Trophoblast cell (in vitro differentiated cells and primary cell): Measurements from ENCODE around the gene GATA5.
A peak's percentile ranks its signal among the peaks of the same experiment; 100 is the strongest.

ENCODE experiments used
- DNase-seq, 2 donors: peaks; one replicate each; pipeline ENCODE4 v3.0.0-alpha.2; 2016
- H2AFZ ChIP-seq: 2 replicates; pipeline ENCODE4 v1.6.1; 2013; ENCODE audit warnings: low read length, moderate library complexity, mild to moderate bottlenecking; ENCODE audit not compliant: insufficient read depth, poor library complexity
- H2AK5ac ChIP-seq: 2 replicates; pipeline ENCODE4 v1.6.1; 2013; ENCODE audit warnings: mild to moderate bottlenecking, low read length
- H2BK120ac ChIP-seq: 2 replicates; pipeline ENCODE4 v1.6.1; 2013; ENCODE audit warnings: low read length, mild to moderate bottlenecking, moderate library complexity; ENCODE audit not compliant: insufficient read depth, poor library complexity
- H2BK12ac ChIP-seq: 2 replicates; pipeline ENCODE4 v1.6.1; 2013; ENCODE audit warnings: mild to moderate bottlenecking, low read length, moderate library complexity
- H2BK5ac ChIP-seq: 2 replicates; pipeline ENCODE4 v1.6.1; 2013; ENCODE audit warnings: low read length, low read depth, moderate library complexity, mild to moderate bottlenecking; ENCODE audit not compliant: poor library complexity
- H3K14ac ChIP-seq: 2 replicates; pipeline ENCODE4 v1.6.1; 2013; ENCODE audit warnings: mild to moderate bottlenecking, low read length
- H3K18ac ChIP-seq: 2 replicates; pipeline ENCODE4 v1.6.1; 2013; ENCODE audit warnings: mild to moderate bottlenecking, low read length
- H3K23ac ChIP-seq: 2 replicates; pipeline ENCODE4 v1.6.1; 2013; ENCODE audit warnings: low read length
- H3K27ac ChIP-seq: 2 replicates; pipeline ENCODE4 v1.5.1; 2013; ENCODE audit warnings: low read depth, mild to moderate bottlenecking, inconsistent platforms, low read length, moderate library complexity
- H3K27me3 ChIP-seq: 2 replicates; pipeline ENCODE4 v1.6.1; 2013; ENCODE audit warnings: inconsistent platforms, mild to moderate bottlenecking, low read length, moderate library complexity; ENCODE audit not compliant: insufficient read depth
- H3K36me3 ChIP-seq, 2 experiments: 1 replicate in 1 of 2; 2 replicates in 1 of 2; pipeline ENCODE4 v1.6.1; 2013; ENCODE audit warnings: low read length in 2 of 2, mild to moderate bottlenecking in 2 of 2, moderate library complexity in 1 of 2; ENCODE audit not compliant: insufficient read depth in 2 of 2, control insufficient read depth in 1 of 2
- H3K4ac ChIP-seq: 2 replicates; pipeline ENCODE4 v1.6.1; 2013; ENCODE audit warnings: low read depth, mild to moderate bottlenecking, low read length, moderate library complexity
- H3K4me1 ChIP-seq, 2 experiments: 1 replicate in 1 of 2; 2 replicates in 1 of 2; pipeline ENCODE4 v1.6.1; 2013; ENCODE audit warnings: low read length in 2 of 2, mild to moderate bottlenecking in 2 of 2, moderate library complexity in 1 of 2; ENCODE audit not compliant: insufficient read depth in 2 of 2, control insufficient read depth in 1 of 2
- H3K4me2 ChIP-seq: 2 replicates; pipeline ENCODE4 v1.6.1; 2013; ENCODE audit warnings: inconsistent platforms, mild to moderate bottlenecking, low read length, moderate library complexity
- H3K4me3 ChIP-seq: 2 replicates; pipeline ENCODE4 v1.5.1; 2013; ENCODE audit warnings: mild to moderate bottlenecking, low read depth, low read length, inconsistent platforms
- H3K79me1 ChIP-seq: one replicate; pipeline ENCODE4 v1.6.1; 2013; ENCODE audit warnings: low read length
- H3K79me2 ChIP-seq: 2 replicates; pipeline ENCODE4 v1.6.1; 2013; ENCODE audit warnings: low read length, mild to moderate bottlenecking; ENCODE audit not compliant: control insufficient read depth, insufficient read depth, poor library complexity
- H3K9ac ChIP-seq: 2 replicates; pipeline ENCODE4 v1.6.1; 2013; ENCODE audit warnings: mild to moderate bottlenecking, low read length
- H3K9me3 ChIP-seq: 2 replicates; pipeline ENCODE4 v1.6.1; 2013; ENCODE audit warnings: low read depth, mild to moderate bottlenecking, control low read depth, inconsistent platforms, low read length; ENCODE audit not compliant: insufficient read depth
- H4K12ac ChIP-seq: 2 replicates; pipeline ENCODE4 v1.6.1; 2013; ENCODE audit warnings: low read depth, mild to moderate bottlenecking, low read length, moderate library complexity
- H4K8ac ChIP-seq: 2 replicates; pipeline ENCODE4 v1.6.1; 2013; ENCODE audit warnings: low read depth, mild to moderate bottlenecking, low read length, moderate library complexity
- H4K91ac ChIP-seq: one replicate; pipeline ENCODE4 v1.6.1; 2013; ENCODE audit warnings: low read depth, mild to moderate bottlenecking, low read length, moderate library complexity
- WGBS: extraction: QIAGEN DNeasy Blood & Tissue Kit; methylation state at CpG from one replicate; pipeline ENCODE4 v1.1.7; 2013; ENCODE audit warnings: missing lambda C conversion rate; ENCODE audit not compliant: insufficient read length, insufficient coverage; ENCODE audit errors: extremely low coverage; 5-methylcytosine and 5-hydroxymethylcytosine counted together

The GATA5 gene

DNA sequence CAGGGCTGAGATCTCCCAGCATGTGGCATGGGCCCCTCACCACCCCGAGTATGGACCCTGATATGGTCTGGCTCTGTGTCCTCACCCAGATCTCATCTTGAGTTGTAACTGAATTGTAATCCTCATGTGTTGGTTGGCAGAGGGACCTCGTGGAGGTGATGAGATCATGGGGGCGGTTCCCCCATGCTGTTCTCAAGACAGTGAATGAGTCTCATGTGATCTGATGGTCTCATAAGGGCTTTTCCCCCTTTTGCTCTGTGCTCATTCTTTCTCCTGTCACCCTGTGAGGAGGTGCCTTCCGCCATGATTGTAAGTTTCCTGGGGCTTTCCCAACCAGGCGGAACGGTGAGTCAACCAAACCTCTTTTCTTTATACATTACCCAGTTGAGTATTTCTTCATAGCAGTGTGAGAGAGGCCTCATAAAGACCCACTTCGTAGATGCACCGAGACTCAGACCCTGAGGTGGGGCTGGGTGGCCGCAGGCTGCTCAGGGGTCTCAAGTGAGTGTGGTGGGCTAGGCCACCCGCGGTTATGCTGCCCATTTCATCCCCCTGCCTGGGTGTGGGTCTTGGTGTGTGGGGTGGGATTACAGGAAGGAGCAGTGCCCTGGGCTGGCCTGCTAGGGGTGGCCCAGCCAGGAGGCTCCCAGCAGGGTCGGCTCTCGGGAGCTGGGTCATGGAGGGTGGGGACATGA lies 26.2 kb upstream of the GATA5 start:
- peaks cover 8% of the 10 kb centered on the region for H3K9me3 ChIP-seq
- no peak overlapping the region for H3K23ac ChIP-seq
- H4K8ac ChIP-seq = no peak overlapping the region
- H3K79me1 ChIP-seq = no peaks in the 10 kb centered on the region
- peaks cover 4% of the 10 kb centered on the region for H3K27me3 ChIP-seq
- no peak overlapping the region for H2AK5ac ChIP-seq
- no peak overlapping the region for H3K4me2 ChIP-seq
- no CpG with 5 or more reads among the region's 13 CpGs for WGBS
- H2BK5ac ChIP-seq = no peak overlapping the region
- H3K4me3 ChIP-seq = no peak overlapping the region
- H3K79me2 ChIP-seq = no peaks in the 10 kb centered on the region
- H3K14ac ChIP-seq = no peak overlapping the region
- no peaks in the 10 kb centered on the region for H3K4me1 ChIP-seq
- H3K4ac ChIP-seq = no peak overlapping the region
- no peak overlapping the region for H2BK12ac ChIP-seq
- H2BK120ac ChIP-seq = no peak overlapping the region
- no peaks in the 10 kb centered on the region for H3K36me3 ChIP-seq
- no peak overlapping the region for H3K18ac ChIP-seq
- no peak overlapping the region for H4K12ac ChIP-seq
- peak; percentile 37 to 44 for DNase-seq
- H3K27ac ChIP-seq = no peak overlapping the region
- H2AFZ ChIP-seq = no peak overlapping the region
- H4K91ac ChIP-seq = no peak overlapping the region
- H3K9ac ChIP-seq = no peak overlapping the region

DNA sequence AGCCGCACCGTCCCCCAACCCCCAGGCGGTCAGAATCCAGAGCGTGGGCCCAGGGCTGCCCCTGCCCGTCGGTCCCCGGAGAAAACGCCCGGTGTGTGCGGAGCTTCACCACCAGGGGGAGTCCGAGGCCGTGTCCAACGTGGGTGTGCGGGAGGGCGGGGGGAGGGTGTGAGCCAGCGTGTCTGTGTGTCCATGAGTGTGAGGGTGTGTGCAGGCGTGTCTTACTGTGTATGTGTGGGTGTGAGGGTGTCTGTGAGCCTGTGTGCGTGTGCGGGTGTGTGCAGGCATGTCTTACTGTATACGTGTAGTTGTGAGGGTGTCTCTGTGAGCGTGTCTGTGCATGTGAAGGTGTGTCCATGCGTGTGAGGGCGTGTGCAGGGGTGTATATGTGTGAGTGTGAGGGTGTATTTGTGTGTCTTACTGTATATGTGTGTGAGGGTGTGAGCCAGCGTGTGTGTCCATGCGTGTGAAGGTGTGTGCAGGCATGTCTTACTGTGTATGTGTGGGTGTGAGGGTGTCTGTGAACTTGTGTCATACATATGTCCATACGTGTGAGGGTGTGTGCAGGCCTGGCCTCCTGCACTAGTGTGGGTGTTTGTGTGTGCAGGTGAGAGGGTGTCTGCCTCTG lies 24.6 kb upstream of the GATA5 start:
- H3K14ac ChIP-seq = no peak overlapping the region
- peaks cover 4% of the 10 kb centered on the region for H3K27me3 ChIP-seq
- H3K9me3 ChIP-seq = peaks cover 8% of the 10 kb centered on the region
- no peaks in the 10 kb centered on the region for H3K79me1 ChIP-seq
- no peak overlapping the region for H2BK5ac ChIP-seq
- H2BK12ac ChIP-seq = no peak overlapping the region
- no peaks in the 10 kb centered on the region for H3K36me3 ChIP-seq
- no peak overlapping the region for H3K27ac ChIP-seq
- no peak overlapping the region for H3K4me3 ChIP-seq
- no peak overlapping the region for H3K23ac ChIP-seq
- H3K4me1 ChIP-seq = no peaks in the 10 kb centered on the region
- no peak overlapping the region for H4K8ac ChIP-seq
- DNase-seq = peak; percentile 23 to 78
- no peak overlapping the region for H2BK120ac ChIP-seq
- no peak overlapping the region for H3K18ac ChIP-seq
- no peak overlapping the region for H3K4me2 ChIP-seq
- H4K91ac ChIP-seq = no peak overlapping the region
- no peaks in the 10 kb centered on the region for H3K79me2 ChIP-seq
- H2AFZ ChIP-seq = no peak overlapping the region
- WGBS = no CpG with 5 or more reads among the region's 26 CpGs
- H3K4ac ChIP-seq = no peak overlapping the region
- no peak overlapping the region for H4K12ac ChIP-seq
- no peak overlapping the region for H2AK5ac ChIP-seq
- H3K9ac ChIP-seq = no peak overlapping the region

DNA sequence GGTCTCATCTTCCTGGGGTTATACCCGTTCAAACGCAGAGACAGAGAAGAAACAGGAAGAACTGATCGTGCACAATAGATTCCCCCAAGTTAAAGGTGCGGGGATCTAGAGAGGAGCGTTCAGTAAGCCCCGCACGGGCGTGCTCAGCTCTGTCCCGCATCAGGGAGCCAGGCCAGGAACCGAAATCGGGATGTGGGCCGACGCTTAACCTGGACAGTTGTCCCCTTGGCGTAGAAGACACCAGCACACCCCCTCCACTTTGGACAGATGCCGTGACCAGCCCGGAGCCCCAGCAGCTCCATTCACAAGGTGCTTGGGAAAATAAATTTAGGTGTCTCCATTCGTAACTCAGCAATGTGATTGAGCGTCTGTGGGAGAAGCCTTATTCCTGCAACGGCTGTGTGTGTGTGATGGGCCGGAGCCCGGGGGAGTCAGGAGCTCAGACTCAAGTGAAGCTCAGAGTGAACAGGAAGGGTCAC lies 24.0 kb upstream of the GATA5 start:
- no peak overlapping the region for H3K14ac ChIP-seq
- H3K27me3 ChIP-seq = peaks cover 4% of the 10 kb centered on the region
- H3K9ac ChIP-seq = no peak overlapping the region
- no peak overlapping the region for H3K4me3 ChIP-seq
- no peak overlapping the region for H3K4me2 ChIP-seq
- no peak overlapping the region for H2AFZ ChIP-seq
- H2BK120ac ChIP-seq = no peak overlapping the region
- no peaks in the 10 kb centered on the region for H3K79me1 ChIP-seq
- WGBS = no CpG with 5 or more reads among the region's 21 CpGs
- DNase-seq = no peak
- H3K79me2 ChIP-seq = no peaks in the 10 kb centered on the region
- no peak overlapping the region for H4K12ac ChIP-seq
- no peak overlapping the region for H2BK12ac ChIP-seq
- no peak overlapping the region for H3K18ac ChIP-seq
- H4K91ac ChIP-seq = no peak overlapping the region
- no peaks in the 10 kb centered on the region for H3K36me3 ChIP-seq
- no peaks in the 10 kb centered on the region for H3K4me1 ChIP-seq
- no peak overlapping the region for H2BK5ac ChIP-seq
- H3K4ac ChIP-seq = no peak overlapping the region
- peaks cover 8% of the 10 kb centered on the region for H3K9me3 ChIP-seq
- no peak overlapping the region for H2AK5ac ChIP-seq
- no peak overlapping the region for H3K23ac ChIP-seq
- no peak overlapping the region for H3K27ac ChIP-seq
- H4K8ac ChIP-seq = no peak overlapping the region

DNA sequence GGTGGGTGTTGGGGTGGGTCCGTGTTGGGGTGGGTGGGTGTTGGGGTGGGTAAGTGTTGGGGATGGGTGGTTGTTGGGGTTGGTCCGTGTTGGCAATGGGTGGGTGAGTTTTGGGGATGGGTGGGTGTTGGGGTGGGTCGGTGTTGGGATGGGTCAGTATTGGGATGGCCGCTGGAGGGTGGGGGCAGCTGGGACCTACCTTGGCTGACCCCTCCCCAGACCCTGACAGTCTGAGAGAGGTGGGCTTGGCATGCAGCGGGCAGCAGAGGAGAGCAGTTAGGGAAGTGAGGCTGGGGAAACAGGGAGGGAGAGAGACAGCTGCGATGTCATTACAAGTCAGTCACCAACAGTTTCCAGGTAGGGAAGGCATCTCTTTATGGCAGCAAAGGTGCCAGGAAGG lies 23.1 kb upstream of the GATA5 start:
- Histone ChIP-seq H2AFZ (no peak overlapping the region), H2BK120ac (no peak overlapping the region), H3K36me3 (no peaks in the 10 kb centered on the region), H3K4ac (no peak overlapping the region), H3K9me3 (peaks cover 5% of the 10 kb centered on the region), H3K4me2 (no peak overlapping the region), H3K14ac (no peak overlapping the region), H3K27me3 (peaks cover 4% of the 10 kb centered on the region), H3K79me2 (no peaks in the 10 kb centered on the region), H3K23ac (no peak overlapping the region), H2BK12ac (no peak overlapping the region), H3K9ac (no peak overlapping the region), H3K4me3 (no peak overlapping the region), H3K18ac (no peak overlapping the region), H2AK5ac (no peak overlapping the region), H3K4me1 (no peaks in the 10 kb centered on the region), H3K79me1 (no peaks in the 10 kb centered on the region), H4K12ac (no peak overlapping the region), H2BK5ac (no peak overlapping the region), H4K91ac (no peak overlapping the region), H4K8ac (no peak overlapping the region), H3K27ac (no peak overlapping the region)
- DNase-seq = no peak
- 100% methylated on average over 2 of the region's 6 CpGs for WGBS
